ENCODE measurements around the gene SORL1-AS1.

The SORL1-AS1 gene

GRCh38 chr11:121437686-121438078 is 15.1 kb downstream of the SORL1-AS1 start:
- no peaks in the 10 kb centered on the region; the same call in 1 of the 2 replicates for H3K27me3 Mint-ChIP-seq (ENCODE audit: low read depth)
- no peaks in the 10 kb centered on the region for H3K9me3 Mint-ChIP-seq
- H3K27ac Mint-ChIP-seq: no peak overlapping the region
- ChIA-PET POLR2A (no interaction called here), CTCF (no interaction called here)
- ATAC-seq: no peak
- H3K36me3 Mint-ChIP-seq: no peaks in the 10 kb centered on the region
- TF ChIP-seq ETV6 (CRISPR knock-in tag; IDR thresholded peaks at IDR 0.05): no peak
- TF ChIP-seq ZNF396 (CRISPR knock-in tag; IDR thresholded peaks at IDR 0.05; ENCODE audit: borderline replicate concordance): no peak
- no peak for TF ChIP-seq CTCF (IDR thresholded peaks at IDR 0.05)
- TF ChIP-seq ARID4B (CRISPR knock-in tag; IDR thresholded peaks at IDR 0.05; ENCODE audit: borderline replicate concordance): no peak
- TF ChIP-seq PRRX2 (CRISPR knock-in tag; IDR thresholded peaks at IDR 0.05): no peak
- no peak for TF ChIP-seq ZSCAN18 (CRISPR knock-in tag; IDR thresholded peaks at IDR 0.05)
- TF ChIP-seq MAX (CRISPR knock-in tag; IDR thresholded peaks at IDR 0.05): no peak
- no peak for TF ChIP-seq HMGA2 (CRISPR knock-in tag; IDR thresholded peaks at IDR 0.05)
- TF ChIP-seq ZNF138 (CRISPR knock-in tag; conservative IDR thresholded peaks at IDR 0.05): no peak
- no peak for TF ChIP-seq ATF1 (CRISPR knock-in tag; IDR thresholded peaks at IDR 0.05)
- TF ChIP-seq ZNF121 (CRISPR knock-in tag; IDR thresholded peaks at IDR 0.05): no peak
- no peak for TF ChIP-seq ZBTB43 (CRISPR knock-in tag; IDR thresholded peaks at IDR 0.05)
- TF ChIP-seq ESRRA (CRISPR knock-in tag; IDR thresholded peaks at IDR 0.05; ENCODE audit: borderline replicate concordance): no peak
- TF ChIP-seq ERG (CRISPR knock-in tag; IDR thresholded peaks at IDR 0.05): no peak
- TF ChIP-seq NFYB (CRISPR knock-in tag; conservative IDR thresholded peaks at IDR 0.05; ENCODE audit: low read depth): no peak
- TF ChIP-seq ZNF416 (CRISPR knock-in tag; IDR thresholded peaks at IDR 0.05): no peak
- no peak for TF ChIP-seq HMGXB4 (CRISPR knock-in tag; IDR thresholded peaks at IDR 0.05)
- no peak overlapping the region for H3K4me3 Mint-ChIP-seq
- no peak for DNase-seq (ENCODE audit: low spot score)
- H3K4me1 Mint-ChIP-seq: peaks cover 3% of the 10 kb centered on the region; the same call in 1 of the 2 replicates

Measured in WTC11 (cell line).